Hepatocyte (in vitro differentiated cells): ENCODE results near the gene KLF2. TPM values are rescaled to one million over a fixed set of nuclear protein-coding genes. Genes with fewer than 3 reads are reported as not detected.

Experiments
- DNase-seq: peaks from one replicate; pipeline ENCODE4 v3.0.0-alpha.2; 2016; ENCODE audit warnings: low spot score
- H2AFZ ChIP-seq: fragments of 200-600 bp; sonication (generic); 2 replicates; pipeline ENCODE4 v1.6.0; 2016; ENCODE audit warnings: antibody characterized with exemption, mild to moderate bottlenecking
- H3K27ac ChIP-seq: fragments of 200-600 bp; sonication (generic); 2 replicates; pipeline ENCODE4 v1.5.1; 2016; ENCODE audit warnings: mild to moderate bottlenecking
- H3K27me3 ChIP-seq: fragments of 200-600 bp; sonication (generic); 2 replicates; pipeline ENCODE4 v1.6.1; 2016
- H3K36me3 ChIP-seq: fragments of 200-600 bp; sonication (generic); replicated peaks from 2 replicates; pipeline ENCODE4 v1.5.1; 2016; ENCODE audit warnings: low read depth; ENCODE audit not compliant: insufficient read depth
- H3K4me1 ChIP-seq: fragments of 200-600 bp; sonication (generic); 2 replicates; pipeline ENCODE4 v1.5.1; 2016; ENCODE audit warnings: mild to moderate bottlenecking, moderate library complexity; ENCODE audit not compliant: insufficient read depth
- H3K4me2 ChIP-seq: fragments of 200-600 bp; sonication (generic); 2 replicates; pipeline ENCODE4 v1.6.0; 2016
- H3K4me3 ChIP-seq: fragments of 200-600 bp; sonication (generic); 2 replicates; pipeline ENCODE4 v1.5.1; 2016; ENCODE audit warnings: mild to moderate bottlenecking
- H3K79me2 ChIP-seq: fragments of 200-600 bp; sonication (generic); 2 replicates; pipeline ENCODE4 v1.6.0; 2017; ENCODE audit warnings: mild to moderate bottlenecking
- H3K9me2 ChIP-seq: fragments of 200-600 bp; sonication (generic); replicated peaks from 2 replicates; pipeline ENCODE4 v1.6.0; 2017; ENCODE audit warnings: mild to moderate bottlenecking; ENCODE audit not compliant: insufficient read depth
- H3K9me3 ChIP-seq: fragments of 200-600 bp; sonication (generic); 2 replicates; pipeline ENCODE4 v1.5.1; 2016; ENCODE audit warnings: low read depth, mild to moderate bottlenecking
- H4K20me1 ChIP-seq: fragments of 200-600 bp; sonication (generic); 2 replicates; pipeline ENCODE4 v1.6.0; 2016; ENCODE audit warnings: mild to moderate bottlenecking; ENCODE audit not compliant: insufficient read depth, poor library complexity, severe bottlenecking
- EZH2 ChIP-seq: fragments of 200-600 bp; sonication (generic); IDR thresholded peaks from 2 replicates; pipeline ENCODE4 v1.6.1; 2016; ENCODE audit warnings: antibody characterized with exemption, mild to moderate bottlenecking, borderline replicate concordance
- EZH2phosphoT487 ChIP-seq: fragments of 200-600 bp; sonication (generic); IDR thresholded peaks from one replicate; pipeline ENCODE4 v1.6.1; 2018; ENCODE audit warnings: antibody characterized with exemption, mild to moderate bottlenecking, low read depth, moderate library complexity; ENCODE audit not compliant: unreplicated experiment, severe bottlenecking
- WGBS: methylation state at CpG from one replicate; pipeline ENCODE4 v1.1.6; 2016; ENCODE audit warnings: low lambda C conversion rate; ENCODE audit errors: missing lambda C conversion rate; 5-methylcytosine and 5-hydroxymethylcytosine counted together
- polyA plus RNA-seq: library from polyadenylated mRNA; unstranded; fragments of >200 nt; fragmentation: Nextera tagmentation; extraction: Ambion mirVana; gene quantifications from 2 replicates; pipeline ENCODE4 v1.2.1, GENCODE V29; 2016
- total RNA-seq: library from RNA; depleted of rRNA; stranded (reverse); fragments of >200 nt; gene quantifications from 2 replicates; pipeline ENCODE4 v1.2.3, GENCODE V29; 2014
- TF ChIP-seq, protein P1 (sequence below): fragments of 200-600 bp; sonication (generic); IDR thresholded peaks from 2 replicates; pipeline ENCODE4 v1.5.1; 2016; ENCODE audit warnings: antibody characterized with exemption, mild to moderate bottlenecking; ENCODE audit not compliant: poor library complexity

Gene KLF2
- total and polyA plus RNA-seq, 2 experiments from 2014 or later = 4.5 to 27.7 TPM

DNA sequence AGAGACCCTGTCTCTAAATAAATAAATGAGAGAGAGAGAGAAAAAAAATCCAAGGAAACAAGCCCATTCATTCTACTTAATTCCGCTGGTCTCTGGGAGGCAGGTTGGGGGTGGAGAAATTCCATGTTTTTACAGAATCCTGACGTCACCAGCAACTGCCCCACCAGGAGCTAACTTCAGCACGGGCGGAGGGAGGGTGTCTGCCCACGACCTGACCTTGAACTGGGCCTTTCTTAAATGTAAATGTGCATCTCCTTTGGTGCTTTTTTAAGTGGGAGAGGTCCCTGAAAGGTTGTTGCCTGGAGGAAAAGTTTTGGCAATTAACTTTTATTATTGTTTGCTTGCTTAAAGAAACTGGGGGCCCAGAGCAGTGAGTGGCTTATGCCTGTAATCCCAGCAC, 15.5 kb downstream of the KLF2 start:
- no peak overlapping the region for H3K4me2 ChIP-seq
- no peaks in the 10 kb centered on the region for H3K9me2 ChIP-seq
- H3K36me3 ChIP-seq = no peaks in the 10 kb centered on the region
- no peaks in the 10 kb centered on the region for H4K20me1 ChIP-seq
- H3K79me2 ChIP-seq = no peaks in the 10 kb centered on the region
- no peaks in the 10 kb centered on the region for H3K9me3 ChIP-seq
- H3K27me3 ChIP-seq = no peaks in the 10 kb centered on the region
- peaks cover 3% of the 10 kb centered on the region for H3K4me1 ChIP-seq
- no peak overlapping the region for H3K4me3 ChIP-seq
- H2AFZ ChIP-seq = no peak overlapping the region
- 29% methylated on average over 5 of the region's 5 CpGs for WGBS
- no peak for DNase-seq
- H3K27ac ChIP-seq = peak overlapping the region; percentile 4
- TF ChIP-seq, protein P1, sequence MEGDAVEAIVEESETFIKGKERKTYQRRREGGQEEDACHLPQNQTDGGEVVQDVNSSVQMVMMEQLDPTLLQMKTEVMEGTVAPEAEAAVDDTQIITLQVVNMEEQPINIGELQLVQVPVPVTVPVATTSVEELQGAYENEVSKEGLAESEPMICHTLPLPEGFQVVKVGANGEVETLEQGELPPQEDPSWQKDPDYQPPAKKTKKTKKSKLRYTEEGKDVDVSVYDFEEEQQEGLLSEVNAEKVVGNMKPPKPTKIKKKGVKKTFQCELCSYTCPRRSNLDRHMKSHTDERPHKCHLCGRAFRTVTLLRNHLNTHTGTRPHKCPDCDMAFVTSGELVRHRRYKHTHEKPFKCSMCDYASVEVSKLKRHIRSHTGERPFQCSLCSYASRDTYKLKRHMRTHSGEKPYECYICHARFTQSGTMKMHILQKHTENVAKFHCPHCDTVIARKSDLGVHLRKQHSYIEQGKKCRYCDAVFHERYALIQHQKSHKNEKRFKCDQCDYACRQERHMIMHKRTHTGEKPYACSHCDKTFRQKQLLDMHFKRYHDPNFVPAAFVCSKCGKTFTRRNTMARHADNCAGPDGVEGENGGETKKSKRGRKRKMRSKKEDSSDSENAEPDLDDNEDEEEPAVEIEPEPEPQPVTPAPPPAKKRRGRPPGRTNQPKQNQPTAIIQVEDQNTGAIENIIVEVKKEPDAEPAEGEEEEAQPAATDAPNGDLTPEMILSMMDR = no peak
- no peak for TF ChIP-seq EZH2phosphoT487
- no peak for TF ChIP-seq EZH2

DNA sequence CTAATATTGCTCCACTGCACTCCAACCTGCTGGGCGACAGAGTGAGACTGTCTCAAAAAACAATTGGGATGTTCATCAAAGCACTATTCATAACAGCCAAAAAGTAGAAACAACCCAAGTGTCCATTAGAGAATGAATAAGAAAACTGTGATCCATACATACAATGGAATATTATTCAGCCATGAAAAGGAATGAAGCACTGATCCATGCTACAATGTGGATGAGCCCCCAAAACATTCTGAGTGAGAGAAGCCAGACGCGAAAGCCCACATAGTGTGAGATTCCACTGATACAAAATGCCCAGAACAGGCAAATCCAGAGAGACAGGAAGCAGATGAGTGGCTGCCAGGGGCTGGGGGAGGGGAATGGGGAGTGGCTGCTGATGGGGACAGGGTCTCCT, 16.0 kb downstream of the KLF2 start:
- H3K36me3 ChIP-seq = no peaks in the 10 kb centered on the region
- TF ChIP-seq, protein P1 = no peak
- no peak for TF ChIP-seq EZH2phosphoT487
- TF ChIP-seq EZH2 = no peak

DNA sequence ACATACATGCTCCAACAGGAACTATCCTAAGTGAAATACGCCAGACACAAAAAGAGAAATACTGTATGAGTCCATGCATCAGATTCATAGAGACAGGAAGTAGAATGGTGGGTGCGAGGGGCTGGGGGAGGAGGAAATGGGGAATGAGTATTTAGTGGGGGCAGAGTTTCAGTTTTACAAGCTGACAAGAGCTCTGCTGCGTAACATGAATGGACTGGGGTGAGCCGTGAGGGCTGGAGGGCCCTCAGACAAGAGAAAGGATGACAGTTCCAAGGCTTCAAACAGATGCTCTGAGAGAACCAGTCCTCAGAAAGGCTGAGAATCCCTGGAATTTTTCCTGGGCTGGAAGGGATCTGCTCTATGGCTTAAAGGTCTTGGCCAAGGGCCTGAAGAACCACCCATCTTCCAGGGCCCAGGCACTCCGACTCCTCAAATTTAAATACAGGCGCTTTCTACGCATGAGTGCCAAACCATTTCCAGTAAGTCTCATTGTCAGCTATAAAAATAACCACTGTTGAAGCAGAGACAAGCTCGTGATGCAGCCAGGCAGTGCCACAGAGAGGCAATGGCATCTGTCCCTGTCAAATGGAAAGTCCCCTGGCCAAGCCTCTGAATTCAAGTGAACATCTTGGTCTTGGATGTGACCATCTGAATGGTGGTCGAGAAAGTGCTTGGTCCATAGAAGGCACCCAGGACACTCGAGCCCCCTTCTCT, 17.5 kb downstream of the KLF2 start:
- DNase-seq = peak; percentile 38
- Histone ChIP-seq H3K27me3 (no peaks in the 10 kb centered on the region), H3K9me3 (no peaks in the 10 kb centered on the region), H2AFZ (no peak overlapping the region), H3K27ac (peak overlapping the region; percentile 71), H3K36me3 (no peaks in the 10 kb centered on the region), H3K4me1 (peaks cover 6% of the 10 kb centered on the region), H3K79me2 (no peaks in the 10 kb centered on the region), H4K20me1 (no peaks in the 10 kb centered on the region), H3K9me2 (no peaks in the 10 kb centered on the region), H3K4me2 (no peak overlapping the region), H3K4me3 (no peak overlapping the region)
- WGBS = 58% methylated on average over 10 of the region's 10 CpGs
- no peak for TF ChIP-seq EZH2phosphoT487
- TF ChIP-seq EZH2 = no peak
- TF ChIP-seq, protein P1 = no peak

More for the DNA sequence above, 16.0 kb downstream of the KLF2 start:
- H3K4me2 ChIP-seq = no peak overlapping the region
- peaks cover 5% of the 10 kb centered on the region for H3K4me1 ChIP-seq
- H4K20me1 ChIP-seq = no peaks in the 10 kb centered on the region
- 99% methylated on average over 3 of the region's 3 CpGs for WGBS
- no peaks in the 10 kb centered on the region for H3K9me2 ChIP-seq
- no peak overlapping the region for H3K4me3 ChIP-seq
- H3K79me2 ChIP-seq = no peaks in the 10 kb centered on the region
- DNase-seq = no peak
- H2AFZ ChIP-seq = no peak overlapping the region
- H3K27me3 ChIP-seq = no peaks in the 10 kb centered on the region
- no peaks in the 10 kb centered on the region for H3K9me3 ChIP-seq
- peak overlapping the region; percentile 4 for H3K27ac ChIP-seq
